ENCODE results near the gene RARG.

The RARG gene

GRCh38 chr12:53231921-53232645 is at the start of gene RARG:
RARG (minus strand) TSS chr12:53232209; CDS start chr12:53227545, 4,664 bp downstream.
- peak; percentile 51 for DNase-seq

GRCh38 chr12:53279888-53280498 is 48.0 kb upstream of the RARG start:
- no peak for DNase-seq

- no peak for DNase-seq
Observed at GRCh38 chr12:53279283-53279869, 47.4 kb upstream of the RARG start.

GRCh38 chr12:53277981-53278380 is 46.0 kb upstream of the RARG start:
- no peak for DNase-seq

- DNase-seq, result no peak
Observed at GRCh38 chr12:53276511-53276910, 44.5 kb upstream of the RARG start.

GRCh38 chr12:53274445-53274844 is 42.4 kb upstream of the RARG start:
- no peak for DNase-seq

GRCh38 chr12:53268630-53269562 is 36.9 kb upstream of the RARG start:
- DNase-seq, result no peak

GRCh38 chr12:53267999-53268629 is 36.1 kb upstream of the RARG start, which contains the start of gene ESPL1:
ESPL1 (plus strand) TSS chr12:53268299; CDS start chr12:53268767, 468 bp downstream.
- peak; percentile 83 for DNase-seq

- no peak for DNase-seq
Observed at GRCh38 chr12:53267306-53267998, 35.4 kb upstream of the RARG start.

GRCh38 chr12:53265783-53266182 is 33.8 kb upstream of the RARG start:
- DNase-seq, result no peak

GRCh38 chr12:53259891-53260290 is 27.9 kb upstream of the RARG start:
- DNase-seq, result no peak

- DNase-seq, result no peak
Observed at GRCh38 chr12:53258541-53259539, 26.8 kb upstream of the RARG start.

GRCh38 chr12:53255996-53256395 is 24.0 kb upstream of the RARG start:
- no peak for DNase-seq

- DNase-seq, result no peak
Observed at GRCh38 chr12:53254816-53255545, 23.0 kb upstream of the RARG start.

- no peak for DNase-seq
Observed at GRCh38 chr12:53253298-53253697, 21.3 kb upstream of the RARG start.

GRCh38 chr12:53252349-53252916 is 20.4 kb upstream of the RARG start:
- no peak for DNase-seq

- peak; percentile 63 for DNase-seq
Observed at GRCh38 chr12:53251477-53252348, 19.7 kb upstream of the RARG start.

GRCh38 chr12:53245286-53245685 is 13.3 kb upstream of the RARG start:
- no peak for DNase-seq

Data from CD4-positive, alpha-beta T cell treated with Interferon gamma for 1 hour (primary cell).